Hepatocyte (in vitro differentiated cells): ENCODE results near the gene PRPF6.

Experiments used
- CTCF ChIP-seq: fragments of 200-600 bp; sonication (generic); IDR thresholded peaks from 2 replicates; pipeline ENCODE4 v1.5.1; 2016; ENCODE audit warnings: antibody characterized with exemption, mild to moderate bottlenecking; ENCODE audit not compliant: poor library complexity
- EZH2 ChIP-seq: fragments of 200-600 bp; sonication (generic); IDR thresholded peaks from 2 replicates; pipeline ENCODE4 v1.6.1; 2016; ENCODE audit warnings: antibody characterized with exemption, mild to moderate bottlenecking, borderline replicate concordance
- EZH2phosphoT487 ChIP-seq: fragments of 200-600 bp; sonication (generic); IDR thresholded peaks from one replicate; pipeline ENCODE4 v1.6.1; 2018; ENCODE audit warnings: antibody characterized with exemption, mild to moderate bottlenecking, low read depth, moderate library complexity; ENCODE audit not compliant: unreplicated experiment, severe bottlenecking

GRCh38 chr20:64070244-64070993 is 89.5 kb downstream of the PRPF6 start:
- TF ChIP-seq EZH2, result no peak
- TF ChIP-seq CTCF, result no peak
- TF ChIP-seq EZH2phosphoT487, result no peak
